ENCODE data around the gene SLIT3. TPM values are rescaled to one million over a fixed set of nuclear protein-coding genes. Genes with fewer than 3 reads are reported as not detected.

SLIT3 gene
- total RNA-seq, 4 donors from 2014 or later = 0.72 to 37.4 (median 5.3) TPM

DNA sequence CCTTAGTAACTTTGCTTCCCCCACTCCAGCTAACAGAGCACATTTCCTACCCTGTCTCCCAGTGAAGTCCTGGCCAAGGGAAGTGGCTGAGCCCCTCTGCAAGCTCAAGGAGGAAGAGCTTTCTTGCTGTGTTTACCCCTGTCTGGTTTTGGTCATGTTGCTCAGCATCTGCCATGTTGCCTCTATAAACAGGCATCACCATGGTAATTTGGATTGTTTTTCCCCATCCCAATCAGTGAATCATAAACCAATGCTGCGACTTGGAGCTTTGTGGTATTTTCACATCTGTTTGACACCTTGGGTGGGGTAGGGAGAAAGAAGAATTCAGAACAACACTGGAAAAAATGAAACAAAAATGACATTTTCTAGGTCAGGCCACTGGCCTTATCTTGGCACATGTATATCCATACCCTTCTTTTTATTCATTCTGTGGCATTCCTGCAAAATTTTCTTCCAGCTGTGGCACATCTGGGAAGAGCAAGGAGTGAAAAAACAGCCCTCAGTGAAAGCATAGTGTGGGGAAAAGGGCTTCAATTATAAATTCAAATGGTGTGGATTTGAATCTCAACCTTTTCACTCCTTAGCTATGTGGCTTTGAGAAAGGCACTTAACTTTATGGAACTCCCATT is 42.5 kb downstream of the SLIT3 start:
- H3K27me3 ChIP-seq = no peaks in the 10 kb centered on the region
- TF ChIP-seq, protein P1, sequence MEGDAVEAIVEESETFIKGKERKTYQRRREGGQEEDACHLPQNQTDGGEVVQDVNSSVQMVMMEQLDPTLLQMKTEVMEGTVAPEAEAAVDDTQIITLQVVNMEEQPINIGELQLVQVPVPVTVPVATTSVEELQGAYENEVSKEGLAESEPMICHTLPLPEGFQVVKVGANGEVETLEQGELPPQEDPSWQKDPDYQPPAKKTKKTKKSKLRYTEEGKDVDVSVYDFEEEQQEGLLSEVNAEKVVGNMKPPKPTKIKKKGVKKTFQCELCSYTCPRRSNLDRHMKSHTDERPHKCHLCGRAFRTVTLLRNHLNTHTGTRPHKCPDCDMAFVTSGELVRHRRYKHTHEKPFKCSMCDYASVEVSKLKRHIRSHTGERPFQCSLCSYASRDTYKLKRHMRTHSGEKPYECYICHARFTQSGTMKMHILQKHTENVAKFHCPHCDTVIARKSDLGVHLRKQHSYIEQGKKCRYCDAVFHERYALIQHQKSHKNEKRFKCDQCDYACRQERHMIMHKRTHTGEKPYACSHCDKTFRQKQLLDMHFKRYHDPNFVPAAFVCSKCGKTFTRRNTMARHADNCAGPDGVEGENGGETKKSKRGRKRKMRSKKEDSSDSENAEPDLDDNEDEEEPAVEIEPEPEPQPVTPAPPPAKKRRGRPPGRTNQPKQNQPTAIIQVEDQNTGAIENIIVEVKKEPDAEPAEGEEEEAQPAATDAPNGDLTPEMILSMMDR (IDR thresholded peaks at IDR 0.05) = no peak
- no peak for TF ChIP-seq POLR2A (IDR thresholded peaks at IDR 0.05)
- 50% methylated on average over 1 of the region's 1 CpG for WGBS, 2 donors
- H3K27ac ChIP-seq = no peak overlapping the region
- no peaks in the 10 kb centered on the region for H3K4me1 ChIP-seq
- no peak for DNase-seq
- no peak overlapping the region for H3K4me3 ChIP-seq
- no peaks in the 10 kb centered on the region for H3K9me3 ChIP-seq
- no peaks in the 10 kb centered on the region for H3K36me3 ChIP-seq
- intact Hi-C loops (cut with DNase I) = no loop called here

GRCh38 chr5:169256191-169256590 is 44.7 kb downstream of the SLIT3 start:
- 90 to 91% methylated on average over 5 of the region's 5 CpGs for WGBS, 2 donors

GRCh38 chr5:169253071-169253470 is 47.9 kb downstream of the SLIT3 start:
- H3K4me3 ChIP-seq = no peak overlapping the region
- H3K27ac ChIP-seq = no peak overlapping the region
- WGBS, 2 donors = 40 to 89% methylated on average over 2 to 3 of the region's 3 CpGs
- no peaks in the 10 kb centered on the region for H3K27me3 ChIP-seq
- TF ChIP-seq POLR2A (IDR thresholded peaks at IDR 0.05) = no peak
- TF ChIP-seq, protein P1 (IDR thresholded peaks at IDR 0.05) = no peak
- H3K4me1 ChIP-seq = peaks cover 0 to 7% (median 0%) of the 10 kb centered on the region in 3 donors
- H3K9me3 ChIP-seq = no peaks in the 10 kb centered on the region
- H3K36me3 ChIP-seq = no peaks in the 10 kb centered on the region
- no peak for DNase-seq
- intact Hi-C loops (cut with DNase I) = no loop called here

More at GRCh38 chr5:169256191-169256590, 44.7 kb downstream of the SLIT3 start:
- no peak for DNase-seq
- no peaks in the 10 kb centered on the region for H3K4me1 ChIP-seq
- no peaks in the 10 kb centered on the region for H3K9me3 ChIP-seq
- no peak overlapping the region for H3K27ac ChIP-seq
- intact Hi-C loops (cut with DNase I) = no loop called here
- no peaks in the 10 kb centered on the region for H3K36me3 ChIP-seq
- H3K27me3 ChIP-seq = no peaks in the 10 kb centered on the region
- TF ChIP-seq, protein P1 (IDR thresholded peaks at IDR 0.05) = no peak
- no peak for TF ChIP-seq POLR2A (IDR thresholded peaks at IDR 0.05)
- no peak overlapping the region for H3K4me3 ChIP-seq

- no peak for DNase-seq
- Histone ChIP-seq H3K27ac (no peak overlapping the region), H3K4me1 (peaks cover 0 to 7% (median 0%) of the 10 kb centered on the region in 3 donors), H3K27me3 (no peaks in the 10 kb centered on the region), H3K9me3 (no peaks in the 10 kb centered on the region), H3K36me3 (no peaks in the 10 kb centered on the region), H3K4me3 (no peak overlapping the region)
- 88 to 92% methylated on average over 8 of the region's 8 CpGs for WGBS, 2 donors
- intact Hi-C loops (cut with DNase I) = no loop called here
- TF ChIP-seq, protein P1 (IDR thresholded peaks at IDR 0.05) = no peak
- no peak for TF ChIP-seq POLR2A (IDR thresholded peaks at IDR 0.05)
These were observed 49.4 kb downstream of the SLIT3 start for GRCh38 chr5:169251333-169252084.

GRCh38 chr5:169250887-169251286 is 50.1 kb downstream of the SLIT3 start:
- TF ChIP-seq, protein P1 (IDR thresholded peaks at IDR 0.05) = no peak
- TF ChIP-seq POLR2A (IDR thresholded peaks at IDR 0.05) = no peak
- H3K27ac ChIP-seq = no peak overlapping the region
- DNase-seq = no peak
- no peaks in the 10 kb centered on the region for H3K9me3 ChIP-seq
- H3K4me1 ChIP-seq = peaks cover 0 to 7% (median 0%) of the 10 kb centered on the region in 3 donors
- 66 to 78% methylated on average over 3 to 4 of the region's 4 CpGs for WGBS, 2 donors
- intact Hi-C loops (cut with DNase I) = no loop called here
- H3K27me3 ChIP-seq = no peaks in the 10 kb centered on the region
- no peaks in the 10 kb centered on the region for H3K36me3 ChIP-seq
- H3K4me3 ChIP-seq = no peak overlapping the region
